VCaP (cell line): ENCODE data around the gene TMEM244.

ENCODE experiments used
- H3K27ac ChIP-seq: fragments of 450-650 bp; 2 replicates; pipeline ENCODE4 v1.5.1; 2017
- TF ChIP-seq, protein P1 (sequence below): fragments of 450-650 bp; conservative IDR thresholded peaks from 2 replicates; pipeline ENCODE4 v1.5.1; 2017; ENCODE audit warnings: mild to moderate bottlenecking, moderate library complexity

Gene TMEM244

DNA sequence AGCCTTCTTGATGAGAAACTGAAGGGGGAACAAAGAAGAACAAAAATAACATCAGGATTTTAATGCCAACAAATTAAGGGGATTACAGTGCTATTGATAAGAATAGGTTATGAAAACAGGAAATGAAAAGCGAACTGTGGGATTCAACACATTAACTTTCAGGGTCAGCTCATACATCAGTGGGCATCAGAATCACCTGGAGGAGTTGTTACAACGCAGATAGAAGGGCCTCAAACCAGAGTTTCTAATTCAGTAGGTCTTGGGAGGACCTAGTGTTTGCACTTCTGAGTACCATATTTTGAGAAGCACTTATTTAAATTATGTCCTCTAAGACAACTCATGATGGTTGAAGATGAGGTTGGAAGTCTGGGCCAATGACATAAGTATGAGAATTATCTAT, 5.6 kb upstream of the TMEM244 start:
- H3K27ac ChIP-seq: no peak overlapping the region
- TF ChIP-seq, protein P1, sequence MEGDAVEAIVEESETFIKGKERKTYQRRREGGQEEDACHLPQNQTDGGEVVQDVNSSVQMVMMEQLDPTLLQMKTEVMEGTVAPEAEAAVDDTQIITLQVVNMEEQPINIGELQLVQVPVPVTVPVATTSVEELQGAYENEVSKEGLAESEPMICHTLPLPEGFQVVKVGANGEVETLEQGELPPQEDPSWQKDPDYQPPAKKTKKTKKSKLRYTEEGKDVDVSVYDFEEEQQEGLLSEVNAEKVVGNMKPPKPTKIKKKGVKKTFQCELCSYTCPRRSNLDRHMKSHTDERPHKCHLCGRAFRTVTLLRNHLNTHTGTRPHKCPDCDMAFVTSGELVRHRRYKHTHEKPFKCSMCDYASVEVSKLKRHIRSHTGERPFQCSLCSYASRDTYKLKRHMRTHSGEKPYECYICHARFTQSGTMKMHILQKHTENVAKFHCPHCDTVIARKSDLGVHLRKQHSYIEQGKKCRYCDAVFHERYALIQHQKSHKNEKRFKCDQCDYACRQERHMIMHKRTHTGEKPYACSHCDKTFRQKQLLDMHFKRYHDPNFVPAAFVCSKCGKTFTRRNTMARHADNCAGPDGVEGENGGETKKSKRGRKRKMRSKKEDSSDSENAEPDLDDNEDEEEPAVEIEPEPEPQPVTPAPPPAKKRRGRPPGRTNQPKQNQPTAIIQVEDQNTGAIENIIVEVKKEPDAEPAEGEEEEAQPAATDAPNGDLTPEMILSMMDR: no peak

DNA sequence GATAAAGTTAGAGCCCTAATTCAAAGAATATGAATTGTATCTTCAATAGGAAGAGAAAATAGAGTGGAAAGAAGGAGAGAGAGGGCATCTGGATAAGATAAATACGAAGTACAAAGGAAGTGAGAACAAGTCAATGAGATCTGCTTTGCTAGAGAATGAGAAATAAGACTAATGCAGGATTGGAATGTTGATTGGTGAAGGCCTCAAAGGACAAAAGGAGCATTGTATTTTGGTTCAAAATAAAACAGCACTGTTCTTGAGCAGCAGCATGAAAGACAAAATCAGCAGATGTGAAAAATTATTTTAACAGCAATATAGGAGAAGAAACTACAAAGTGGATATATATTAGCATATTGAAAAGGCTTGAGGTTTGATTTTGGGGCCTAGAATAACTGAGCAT, 5.1 kb upstream of the TMEM244 start:
- no peak overlapping the region for H3K27ac ChIP-seq
- TF ChIP-seq, protein P1: no peak

DNA sequence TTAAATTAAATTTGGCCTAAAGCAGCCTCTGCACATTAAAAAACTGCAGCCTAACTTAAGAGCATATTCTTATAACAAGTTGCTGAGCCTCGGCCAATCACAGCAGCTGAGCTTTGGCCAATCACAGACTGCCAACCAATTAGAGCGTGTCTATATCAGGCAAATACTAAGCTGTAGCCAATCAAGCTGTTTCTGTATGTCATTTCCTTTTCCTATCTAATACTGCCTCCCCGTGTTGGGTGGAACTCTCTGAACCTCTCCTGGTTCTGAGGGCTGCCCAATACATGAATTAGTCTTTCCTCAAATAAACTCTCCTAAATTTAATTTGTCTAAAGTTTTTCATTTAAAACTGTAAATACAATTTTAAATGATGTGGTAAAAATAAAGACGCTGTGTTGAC, 3.9 kb upstream of the TMEM244 start:
- no peak overlapping the region for H3K27ac ChIP-seq
- TF ChIP-seq, protein P1: no peak

DNA sequence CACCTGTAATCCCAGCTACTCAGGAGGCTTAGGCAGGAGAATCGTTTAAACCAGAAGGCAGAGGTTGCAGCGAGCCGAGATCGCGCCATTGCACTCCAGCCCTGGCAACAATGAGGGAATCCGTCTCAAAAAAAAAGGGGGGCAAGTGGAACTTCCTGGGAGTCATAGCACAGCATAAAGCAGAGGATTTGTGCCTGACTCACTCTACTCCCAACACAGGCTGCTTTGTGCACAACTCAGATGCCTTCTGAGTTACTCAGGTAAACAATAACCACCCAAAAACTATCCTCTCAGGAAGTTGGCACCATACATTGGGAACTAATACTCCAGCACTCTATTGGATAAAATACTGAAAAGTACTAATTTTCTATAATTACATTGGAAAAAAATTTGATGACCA, 2.5 kb upstream of the TMEM244 start:
- TF ChIP-seq, protein P1: no peak
- no peak overlapping the region for H3K27ac ChIP-seq

DNA sequence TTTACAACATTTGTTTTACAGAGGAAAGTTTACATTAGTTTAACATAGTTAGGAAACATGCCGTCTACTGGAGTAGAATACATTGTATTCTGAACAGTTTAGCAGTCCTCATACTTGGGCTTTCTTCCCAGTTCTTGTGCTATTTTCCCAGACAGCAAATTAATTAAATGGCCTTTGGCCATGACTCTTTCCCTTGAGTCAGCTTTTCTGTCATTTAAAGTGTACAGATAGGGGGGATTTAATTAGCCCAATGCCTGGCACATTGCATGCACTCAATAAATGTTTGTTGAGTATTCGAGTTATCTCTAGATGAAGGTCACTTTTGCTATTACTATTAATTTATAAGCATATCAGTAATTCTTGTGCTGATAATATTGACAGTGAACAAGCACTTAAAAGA, 1.6 kb downstream of the TMEM244 start:
- no peak overlapping the region; the same call in 1 of the 2 replicates for H3K27ac ChIP-seq
- TF ChIP-seq, protein P1: no peak

DNA sequence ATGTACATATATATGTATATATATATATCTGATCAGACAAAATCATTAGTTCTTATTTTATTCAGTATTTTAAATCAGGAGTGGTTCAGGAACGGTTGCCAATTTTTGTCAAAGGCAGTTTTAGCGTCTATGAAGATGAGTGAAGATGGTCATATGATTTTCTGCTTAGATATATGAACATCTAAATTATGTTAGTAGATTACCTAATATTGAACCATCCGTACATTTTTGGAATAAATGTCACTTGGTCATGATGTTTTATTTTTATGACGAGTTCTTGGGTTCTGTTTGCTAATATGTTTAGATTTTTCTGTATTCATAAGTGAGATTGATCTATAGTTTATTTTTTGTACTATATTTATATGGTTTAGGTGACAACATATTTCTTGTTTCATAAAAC, 3.3 kb downstream of the TMEM244 start:
- TF ChIP-seq, protein P1: no peak
- no peak overlapping the region for H3K27ac ChIP-seq

DNA sequence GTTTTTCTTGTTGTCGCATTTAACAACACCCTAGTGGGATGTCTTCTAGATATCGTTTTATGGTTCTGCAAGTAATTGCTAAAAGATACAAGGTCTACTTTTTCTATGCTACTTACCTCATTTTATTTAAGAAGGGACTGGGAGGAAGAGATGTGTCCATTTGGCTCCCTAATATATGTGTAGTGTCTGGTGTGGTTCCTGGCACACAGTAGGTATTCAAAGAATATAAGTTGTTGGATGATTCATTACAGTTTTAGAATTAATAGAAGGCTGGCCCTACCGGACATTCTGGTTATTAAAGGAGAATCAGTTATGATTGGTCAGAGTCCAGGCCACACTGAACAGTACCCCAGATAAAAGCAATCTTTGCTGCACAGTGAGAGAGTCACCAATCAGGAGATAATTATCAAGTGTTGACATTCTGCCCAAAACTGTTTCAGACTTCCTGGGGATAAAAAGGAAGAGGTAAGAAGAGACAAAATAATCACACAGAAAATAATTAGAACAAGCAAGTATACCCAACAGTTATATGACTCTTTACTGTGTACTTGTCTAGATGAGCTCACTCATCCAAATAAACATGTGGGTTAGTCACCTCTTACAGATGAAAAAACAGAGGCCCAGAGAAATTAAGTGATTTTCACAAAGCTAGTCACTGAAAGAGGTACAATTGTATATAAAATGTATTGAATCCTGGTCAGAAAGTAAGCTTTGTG, 7.0 kb downstream of the TMEM244 start:
- TF ChIP-seq, protein P1: no peak
- no peak overlapping the region for H3K27ac ChIP-seq
